Transverse colon (tissue), 4 donors: ENCODE data around the gene TLDC2. TPM values are rescaled to one million over a fixed set of nuclear protein-coding genes. Genes with fewer than 3 reads are reported as not detected.

Source experiments
- DNase-seq: peaks from one replicate; pipeline ENCODE4 v3.0.0-alpha.2; 2019
- H3K27ac ChIP-seq, 4 donors: fragments of 200-600 bp; sonication (generic); 2 replicates each; pipeline ENCODE4 v1.5.1; 2016 to 2018; ENCODE audit warnings: inconsistent platforms in 4 of 4
- H3K27me3 ChIP-seq: fragments of 200-600 bp; sonication (generic); 2 replicates; pipeline ENCODE4 v1.5.1; 2017; ENCODE audit warnings: inconsistent platforms
- H3K36me3 ChIP-seq, 4 donors: fragments of 200-600 bp; sonication (generic); 2 replicates each; pipeline ENCODE4 v1.5.1; 2017 to 2019; ENCODE audit warnings: inconsistent platforms in 4 of 4
- H3K4me1 ChIP-seq, 4 donors: fragments of 200-600 bp; sonication (generic); 2 replicates each; pipeline ENCODE4 v1.5.1; 2017 to 2020; ENCODE audit warnings: inconsistent platforms in 4 of 4
- H3K4me3 ChIP-seq, 4 donors: fragments of 200-600 bp; sonication (generic); 1 replicate in 1 of 4; 2 replicates in 3 of 4; pipeline versions ENCODE4 v1.5.1 to v1.6.1; 2017 to 2019; ENCODE audit warnings: inconsistent platforms in 4 of 4
- H3K9me3 ChIP-seq, 2 donors: fragments of 200-600 bp; sonication (generic); 2 replicates each; pipeline ENCODE4 v1.5.1; 2017 to 2019; ENCODE audit warnings: inconsistent platforms in 2 of 2
- CTCF ChIP-seq, 5 experiments: fragments of 200-600 bp in 3 of 5; fragments of 450-650 bp in 2 of 5; sonication (generic) in 3 of 5; IDR thresholded peaks; 1 replicate in 2 of 5; 2 replicates in 3 of 5; pipeline ENCODE4 v1.5.1; 2016 to 2017; ENCODE audit warnings: antibody characterized with exemption in 5 of 5, inconsistent platforms in 3 of 5, mild to moderate bottlenecking in 2 of 5, moderate library complexity in 1 of 5
- EP300 ChIP-seq: sonication (generic); formaldehyde crosslinking; IDR thresholded peaks from one replicate; pipeline ENCODE4 v1.6.1; 2017; ENCODE audit warnings: antibody characterized with exemption, low read depth
- POLR2A ChIP-seq: fragments of 450-650 bp; IDR thresholded peaks from one replicate; pipeline ENCODE4 v1.6.1; 2016; ENCODE audit warnings: antibody characterized with exemption, mild to moderate bottlenecking, moderate library complexity
- POLR2AphosphoS5 ChIP-seq, 3 donors: sonication (generic); formaldehyde crosslinking; IDR thresholded peaks; one replicate each; pipeline ENCODE4 v1.6.1; 2016; ENCODE audit warnings: antibody characterized with exemption in 3 of 3
- WGBS, 2 donors: methylation state at CpG; one replicate each; pipeline ENCODE4 v1.1.5; 2018; ENCODE audit warnings: low coverage in 1 of 2; 5-methylcytosine and 5-hydroxymethylcytosine counted together
- in situ Hi-C, 4 donors: fragments of 200-750 bp; cut with MboI; loops; one replicate each; pipeline versions ENCODE4 v1.15.0 to v1.15.1; 2017; ENCODE audit warnings: low sequenced_read_pairs in 3 of 4, low pct_ligation_motif_present in 1 of 4, low pct_unique_long_range_greater_than_20kb in 1 of 4
- intact Hi-C: fragments of 100-400 bp; cut with DNase I; formaldehyde crosslinking; loops from one replicate; pipeline ENCODE4 v1.15.1; 2023; ENCODE audit warnings: low total_unique reads
- total RNA-seq, 4 donors: library from RNA; depleted of rRNA; stranded (reverse); fragments of >200 nt; gene quantifications; one replicate each; pipeline ENCODE4 v1.1.0, GENCODE V29; 2016

TLDC2 gene
- total RNA-seq, 4 donors from 2014 or later = 22.9 to 26.1 (median 23.2) TPM

- intact Hi-C loops = no loop called here
- in situ Hi-C loops = no loop called here
- no peak overlapping the region for H3K4me3 ChIP-seq
- TF ChIP-seq EP300 (no peak), CTCF (IDR thresholded peaks at IDR 0.05) (no peak), POLR2A (no peak), POLR2AphosphoS5 (IDR thresholded peaks at IDR 0.05) (no peak)
- DNase-seq = no peak
- H3K27me3 ChIP-seq = no peaks in the 10 kb centered on the region
- no peaks in the 10 kb centered on the region for H3K9me3 ChIP-seq
- WGBS, 2 donors = 60 to 66% methylated on average over 3 to 6 of the region's 6 CpGs
- peaks cover 44 to 80% (median 63%) of the 10 kb centered on the region in 4 donors for H3K4me1 ChIP-seq
- H3K27ac ChIP-seq = peak overlapping the region; percentile 87 to 95 (median 89)
- no peaks in the 10 kb centered on the region for H3K36me3 ChIP-seq
Observed at GRCh38 chr20:36859700-36860330, 16.1 kb upstream of the TLDC2 start.

DNA sequence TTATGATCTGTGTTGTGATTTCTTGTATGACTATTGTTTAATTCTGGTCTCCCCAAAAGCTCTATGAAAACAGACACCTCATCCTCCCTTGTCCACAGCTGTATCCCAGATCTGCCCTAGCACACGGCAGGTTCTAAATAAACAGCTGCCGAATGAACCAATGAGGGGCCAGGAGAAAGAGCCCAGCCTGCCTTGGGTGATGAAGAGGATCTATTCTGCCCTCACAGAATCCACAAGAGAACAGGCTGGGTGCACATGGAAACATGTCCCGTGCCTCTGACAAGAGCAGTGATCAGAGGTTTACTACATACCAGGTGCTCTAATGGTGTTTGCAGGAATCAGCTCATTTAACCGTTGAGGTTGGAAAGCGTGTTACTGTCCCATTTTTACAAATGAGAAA, 15.6 kb upstream of the TLDC2 start:
- no peaks in the 10 kb centered on the region for H3K36me3 ChIP-seq
- peaks cover 43 to 77% (median 59%) of the 10 kb centered on the region in 4 donors for H3K4me1 ChIP-seq
- no peaks in the 10 kb centered on the region for H3K27me3 ChIP-seq
- 69% methylated on average over 5 of the region's 5 CpGs; no CpG with 5 or more reads in 1 of the 2 donors for WGBS, 2 donors
- intact Hi-C loops (no loop called here), in situ Hi-C loops (no loop called here)
- peak overlapping the region; percentile 87 to 95 (median 89) for H3K27ac ChIP-seq
- no peak for DNase-seq
- no peaks in the 10 kb centered on the region for H3K9me3 ChIP-seq
- H3K4me3 ChIP-seq = no peak overlapping the region
- TF ChIP-seq POLR2A (no peak), EP300 (no peak), CTCF (IDR thresholded peaks at IDR 0.05) (no peak), POLR2AphosphoS5 (IDR thresholded peaks at IDR 0.05) (no peak)

DNA sequence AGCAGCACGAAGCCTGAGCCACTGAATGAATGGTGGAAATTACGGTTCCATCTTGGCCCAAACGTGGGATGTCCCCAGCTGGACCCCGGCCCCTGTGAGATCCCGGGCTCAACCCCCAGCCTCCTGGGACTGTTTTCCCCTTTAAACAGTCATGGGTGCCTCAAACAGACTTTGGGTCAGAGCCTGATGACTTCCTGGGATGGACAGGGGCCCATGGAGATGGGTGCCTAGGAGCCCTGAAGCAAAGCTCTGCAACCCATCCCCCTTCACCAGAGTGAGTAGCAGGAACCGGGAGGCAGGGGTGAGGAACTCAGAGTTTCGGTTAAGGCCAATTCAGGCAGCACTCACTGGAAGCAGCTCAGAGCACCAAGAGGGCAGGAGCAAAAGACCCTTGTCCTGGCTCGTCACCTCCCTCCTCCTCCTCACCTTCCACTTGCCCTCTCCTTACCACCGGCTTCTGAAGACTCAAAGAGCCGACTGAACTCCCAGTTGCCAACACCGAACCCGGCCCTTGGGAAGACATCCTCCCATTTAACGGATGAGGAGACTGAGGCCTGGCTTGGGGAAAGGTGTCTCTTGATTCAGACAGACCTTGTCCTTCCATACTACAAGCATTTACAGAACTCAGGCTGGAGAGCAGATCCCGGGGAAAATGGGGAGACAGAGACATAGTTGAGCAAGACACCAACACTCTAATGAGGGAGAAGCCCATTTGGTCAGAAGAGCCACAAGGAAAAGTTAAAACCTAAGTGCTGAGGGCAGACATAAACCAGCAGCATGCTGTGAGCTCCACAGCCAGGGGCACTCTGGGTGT, 14.9 kb upstream of the TLDC2 start:
- no peak for DNase-seq
- H3K4me1 ChIP-seq = peaks cover 41 to 70% (median 53%) of the 10 kb centered on the region in 4 donors
- 79 to 97% methylated on average over 6 to 14 of the region's 14 CpGs for WGBS, 2 donors
- H3K27ac ChIP-seq = peak overlapping the region; percentile 87 to 95 (median 89)
- in situ Hi-C loops = no loop called here
- no peaks in the 10 kb centered on the region for H3K36me3 ChIP-seq
- H3K27me3 ChIP-seq = no peaks in the 10 kb centered on the region
- TF ChIP-seq POLR2A (no peak), EP300 (no peak), CTCF (IDR thresholded peaks at IDR 0.05) (no peak), POLR2AphosphoS5 (IDR thresholded peaks at IDR 0.05) (no peak)
- intact Hi-C loops = no loop called here
- H3K9me3 ChIP-seq = no peaks in the 10 kb centered on the region
- peak overlapping the region in 2 of 4 donors; percentile 60 to 70 for H3K4me3 ChIP-seq

DNA sequence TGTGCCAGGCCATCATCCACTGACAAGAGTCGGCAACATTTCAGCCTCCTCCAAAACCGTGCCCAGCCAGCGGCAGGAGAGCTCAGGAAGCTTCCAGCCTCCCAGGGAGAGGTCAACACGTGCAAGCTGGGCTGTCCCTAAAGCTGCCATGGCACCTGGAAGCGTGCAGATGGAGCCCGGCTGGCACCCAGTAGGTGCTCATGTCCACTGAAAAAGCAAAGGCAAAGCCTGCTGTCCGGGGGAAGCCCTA, 14.4 kb upstream of the TLDC2 start:
- H3K9me3 ChIP-seq = no peaks in the 10 kb centered on the region
- H3K27ac ChIP-seq = peak overlapping the region; percentile 87 to 95 (median 89)
- intact Hi-C loops (no loop called here), in situ Hi-C loops (no loop called here)
- TF ChIP-seq POLR2AphosphoS5 (IDR thresholded peaks at IDR 0.05) (no peak), CTCF (IDR thresholded peaks at IDR 0.05) (no peak), EP300 (no peak), POLR2A (no peak)
- peaks cover 36 to 65% (median 48%) of the 10 kb centered on the region in 4 donors for H3K4me1 ChIP-seq
- H3K36me3 ChIP-seq = no peaks in the 10 kb centered on the region
- H3K27me3 ChIP-seq = no peaks in the 10 kb centered on the region
- WGBS, 2 donors = 77% methylated on average over 7 of the region's 7 CpGs; no CpG with 5 or more reads in 1 of the 2 donors
- DNase-seq = no peak
- peak overlapping the region; percentile 4 to 70 (median 60) for H3K4me3 ChIP-seq
